GM21367 (cell line): Measurements from ENCODE around the gene TNPO2.
A peak's percentile ranks its signal among the peaks of the same experiment; 100 is the strongest.

Experiments used
- ATAC-seq: cut with Tn5 transposase; IDR thresholded peaks from one replicate; pipeline ENCODE4 v1.9.1; 2021; ENCODE audit not compliant: unreplicated experiment

TNPO2 gene

GRCh38 chr19:12723641-12724426, at the start of gene TNPO2:
Gene TNPO2, minus strand, starts transcription at chr19:12723932. Its CDS starts 2,955 bp downstream, at chr19:12720977.
- ATAC-seq, result peak; percentile 33

- no peak for ATAC-seq
Observed at GRCh38 chr19:12772323-12772722, 48.6 kb upstream of the TNPO2 start.

DNA sequence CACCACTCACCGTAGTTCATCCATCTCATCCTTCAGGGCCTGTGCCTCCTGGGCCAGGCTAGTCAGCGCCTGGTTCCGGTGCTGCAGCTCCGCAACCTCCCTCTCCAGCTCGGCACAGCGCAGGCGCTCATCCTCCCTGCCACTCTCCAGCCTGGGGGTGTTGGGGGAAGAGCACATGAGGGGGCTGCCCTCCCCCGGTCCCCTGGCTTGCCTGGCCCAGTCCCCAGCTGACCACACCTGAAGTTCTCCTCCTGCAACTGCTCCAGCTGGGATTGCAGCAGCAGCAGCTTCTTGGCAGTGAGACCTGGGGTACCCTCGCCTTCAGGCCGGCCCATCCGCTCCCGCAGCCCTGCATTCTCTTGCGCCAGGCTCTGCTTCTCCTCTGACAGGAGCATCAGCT, 47.2 kb upstream of the TNPO2 start:
- ATAC-seq, result no peak

DNA sequence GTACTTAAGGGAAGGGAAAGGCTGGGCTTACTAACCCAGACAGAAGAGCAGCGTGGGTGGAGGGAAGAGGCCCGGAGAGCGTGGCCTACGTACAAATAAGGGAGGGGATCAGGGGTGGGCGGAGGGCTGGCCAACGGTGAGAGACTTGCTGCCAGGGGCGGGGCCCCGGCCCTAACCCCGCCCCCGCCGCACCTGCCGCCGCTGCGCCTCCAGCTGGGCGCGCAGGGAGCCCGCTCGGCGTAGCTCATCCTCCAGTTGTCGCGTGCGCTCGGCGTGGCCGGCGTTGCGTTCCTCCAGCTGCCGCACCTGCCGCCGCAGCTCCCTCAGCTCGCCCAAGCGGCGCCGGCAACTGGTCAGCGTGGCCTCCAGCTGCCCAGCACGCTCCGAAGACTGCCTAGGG, 46.0 kb upstream of the TNPO2 start:
- no peak for ATAC-seq

GRCh38 chr19:12767666-12768065, 43.9 kb upstream of the TNPO2 start:
- no peak for ATAC-seq

DNA sequence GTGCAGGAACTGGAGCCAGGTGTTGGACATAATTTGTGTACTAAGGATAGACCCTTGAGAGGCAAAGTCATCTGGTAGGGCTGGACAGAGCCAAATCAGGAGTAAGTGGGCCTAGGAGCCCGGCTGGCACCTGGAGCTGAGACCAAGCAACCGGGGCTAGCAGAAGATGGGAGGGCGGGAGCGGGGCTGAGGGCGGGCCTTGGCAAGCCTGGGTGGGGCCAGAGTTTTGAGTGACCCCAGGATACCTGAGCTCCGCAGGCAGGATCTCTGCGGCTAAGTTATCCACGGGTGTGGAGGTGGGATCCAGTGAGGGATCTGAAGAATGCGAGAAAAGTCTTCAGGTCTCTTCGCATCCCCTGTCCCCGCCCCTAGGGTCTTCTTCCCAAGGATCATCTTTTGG, 43.4 kb upstream of the TNPO2 start:
- no peak for ATAC-seq

DNA sequence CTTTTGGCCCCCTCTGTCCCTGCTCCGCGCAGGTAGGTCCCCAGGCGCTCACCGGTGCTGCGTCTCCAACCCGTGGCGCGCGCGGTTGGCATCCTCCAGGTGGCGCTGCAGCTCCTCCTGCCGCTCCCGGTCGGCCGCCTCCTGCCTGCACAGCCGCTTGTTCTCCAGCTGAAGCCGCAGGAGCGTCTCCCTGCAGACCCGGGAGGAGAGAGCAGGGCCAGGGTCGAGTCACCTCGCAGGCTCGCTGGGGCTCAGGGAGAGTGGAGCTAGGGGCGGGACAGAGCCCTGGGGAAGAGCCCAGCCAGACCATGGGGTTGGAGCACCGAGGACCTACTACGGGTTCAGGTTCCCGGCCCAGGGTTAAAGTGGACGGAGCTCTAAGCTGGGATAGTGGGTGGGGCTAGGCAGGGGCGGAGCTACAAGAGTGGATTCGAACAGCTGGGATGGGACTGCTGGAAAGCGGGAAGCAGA, 42.4 kb upstream of the TNPO2 start:
- ATAC-seq, result no peak

- ATAC-seq, result no peak
Observed at GRCh38 chr19:12764698-12765097, 41.0 kb upstream of the TNPO2 start.

GRCh38 chr19:12763100-12763499, 39.4 kb upstream of the TNPO2 start:
- ATAC-seq, result no peak

DNA sequence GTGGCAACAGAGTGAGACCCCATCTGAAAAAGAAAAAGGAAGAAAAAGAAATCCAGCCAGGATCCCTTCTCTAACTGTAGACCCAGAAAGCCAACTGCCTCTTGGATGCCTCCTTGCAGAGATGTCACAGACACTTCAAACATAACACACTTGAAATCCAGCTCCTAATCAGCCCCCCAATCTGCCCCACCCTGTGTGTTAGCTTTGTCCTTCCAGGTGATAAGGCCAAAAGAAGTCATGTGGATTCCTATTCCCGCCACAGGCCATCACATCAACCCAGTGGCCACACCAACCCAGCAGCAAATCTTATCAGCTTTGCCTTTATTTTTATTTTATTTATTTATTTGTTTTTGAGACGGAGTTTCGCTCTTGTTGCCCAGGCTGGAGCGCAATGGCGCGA, 36.0 kb upstream of the TNPO2 start:
- no peak for ATAC-seq

- ATAC-seq, result no peak
Observed at GRCh38 chr19:12757544-12758274, 34.0 kb upstream of the TNPO2 start.

- ATAC-seq, result no peak
Observed at GRCh38 chr19:12756150-12756883, 32.6 kb upstream of the TNPO2 start.

DNA sequence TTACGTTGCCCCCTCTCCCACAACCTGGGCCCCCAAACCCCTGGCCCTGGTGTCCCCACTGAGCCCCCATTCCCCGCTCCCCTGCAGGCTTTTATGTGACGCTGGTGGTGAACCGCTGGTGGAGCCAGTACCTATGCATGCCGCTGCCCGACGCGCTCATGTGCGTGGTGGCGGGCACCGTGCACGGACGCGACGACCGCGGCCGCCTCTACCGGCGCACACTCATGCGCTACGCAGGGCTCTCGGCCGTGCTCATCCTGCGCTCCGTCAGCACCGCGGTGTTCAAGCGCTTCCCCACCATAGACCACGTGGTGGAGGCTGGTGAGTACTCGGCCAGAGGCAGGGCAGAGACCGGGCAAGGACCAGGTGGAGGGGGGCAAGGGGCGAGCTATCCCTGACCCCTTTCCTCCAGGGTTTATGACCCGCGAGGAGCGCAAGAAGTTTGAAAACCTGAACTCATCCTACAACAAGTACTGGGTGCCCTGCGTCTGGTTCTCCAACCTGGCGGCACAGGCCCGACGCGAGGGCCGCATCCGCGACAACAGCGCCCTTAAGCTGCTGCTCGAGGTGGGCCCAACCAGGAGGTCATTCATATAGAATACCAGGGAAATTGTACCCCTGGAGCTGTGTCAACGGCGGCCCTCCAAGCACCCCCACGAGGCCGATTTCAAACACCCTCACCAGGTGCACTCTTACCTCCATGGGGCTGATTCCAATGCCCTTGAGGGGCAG, 30.9 kb upstream of the TNPO2 start:
- ATAC-seq, result no peak

GRCh38 chr19:12752056-12752781, 28.5 kb upstream of the TNPO2 start:
- no peak for ATAC-seq

DNA sequence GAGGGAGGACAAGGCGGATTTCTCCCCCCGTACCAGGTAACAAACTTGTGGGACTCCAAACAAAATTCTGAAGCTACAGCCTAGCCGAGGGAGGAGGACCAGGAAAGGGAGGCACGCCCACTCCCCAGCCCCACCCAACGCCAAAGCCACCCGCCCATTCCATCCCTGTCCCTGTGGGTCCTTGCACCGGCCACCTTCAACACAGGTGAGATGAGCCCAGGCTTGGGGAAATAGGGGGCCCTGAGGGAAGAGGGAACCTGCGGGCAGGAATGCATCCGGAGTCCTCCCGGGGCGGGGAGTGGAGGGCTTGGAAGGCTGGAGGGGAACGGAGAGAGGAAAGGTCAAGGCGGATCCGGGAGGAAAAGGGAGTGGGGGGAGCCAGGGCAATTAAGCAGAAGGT, 27.9 kb upstream of the TNPO2 start, which contains the start of gene BEST2:
Gene BEST2 (plus strand): TSS at position 157 of the 400 bp plus-strand sequence. CDS start 802 bp downstream, outside the sequence.
- no peak for ATAC-seq

DNA sequence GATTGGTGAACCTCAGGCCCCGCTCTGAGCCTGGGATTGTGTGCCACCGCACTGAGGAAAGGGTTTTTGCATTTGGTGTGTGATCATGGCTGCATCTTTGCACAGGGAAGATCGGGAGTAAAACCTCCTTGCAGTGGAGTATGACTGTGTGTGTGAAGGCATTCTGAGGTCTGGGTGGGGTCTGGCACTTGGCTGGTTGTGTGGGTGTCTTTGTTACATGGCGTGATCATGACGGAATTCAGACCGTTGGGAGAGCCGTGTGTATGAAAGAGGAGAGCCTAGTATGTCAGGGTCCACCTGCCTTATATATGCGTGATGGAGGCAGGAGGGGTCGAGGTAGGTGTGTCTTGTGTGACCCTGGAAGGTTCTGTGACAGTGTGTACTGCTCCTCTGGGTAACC, 27.1 kb upstream of the TNPO2 start:
- ATAC-seq, result no peak

DNA sequence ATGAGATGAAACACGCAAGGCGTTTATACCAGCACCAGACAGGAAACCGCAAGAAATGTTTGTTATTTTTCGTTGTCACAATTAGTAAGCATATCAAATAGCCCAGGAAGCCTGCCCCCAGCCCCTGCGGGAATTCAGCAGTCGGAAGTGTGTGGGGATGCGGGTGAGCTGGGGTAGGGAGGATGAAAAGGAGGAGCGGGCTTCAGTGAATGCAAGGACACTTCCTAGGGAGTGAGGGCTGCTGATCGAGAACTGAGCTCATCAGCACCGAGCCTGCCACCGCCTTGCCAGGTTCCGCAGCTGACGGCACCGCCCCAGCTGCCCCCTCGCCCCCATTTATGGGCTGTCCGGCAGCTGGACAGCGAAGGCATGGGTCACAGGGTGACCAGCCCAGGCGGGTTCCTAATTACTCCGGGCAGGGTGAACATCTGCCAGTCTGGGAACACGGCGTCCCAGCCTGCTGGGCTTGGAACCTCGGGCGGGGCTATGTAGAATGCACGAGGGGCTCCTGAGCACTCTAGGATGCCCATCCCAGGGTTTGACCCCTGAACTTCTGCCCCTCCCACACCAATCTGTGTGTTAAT, 26.3 kb upstream of the TNPO2 start:
- ATAC-seq, result no peak

DNA sequence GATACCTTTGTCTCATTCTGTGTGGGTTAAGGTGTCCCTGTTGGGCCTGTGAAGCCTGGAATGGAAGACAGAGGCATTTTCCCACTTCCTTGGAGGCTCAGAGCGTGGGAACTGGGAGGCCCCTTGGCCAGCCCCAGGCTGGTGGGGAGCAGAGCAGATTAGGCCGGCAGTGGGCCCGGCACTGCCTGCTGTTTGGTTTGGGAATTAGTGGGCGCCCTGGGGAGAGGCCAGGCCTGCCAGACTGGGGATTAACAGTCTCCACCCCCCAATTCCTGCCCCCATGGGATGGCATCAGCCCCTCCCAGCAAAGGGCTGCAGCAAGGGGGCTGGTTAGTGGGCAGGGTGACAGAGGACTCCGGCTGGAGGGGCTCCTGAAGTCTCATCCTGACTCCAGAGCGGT, 24.8 kb upstream of the TNPO2 start:
- no peak for ATAC-seq

- ATAC-seq, result no peak
Observed at GRCh38 chr19:12745166-12745897, 21.6 kb upstream of the TNPO2 start.
